DOHH2 (cell line): ENCODE measurements around the gene ANKRD33B.

Experiments used
- H3F3A ChIP-seq: fragments of 200-600 bp; sonication (generic), shearing (Covaris generic); 2 replicates; pipeline ENCODE4 v1.6.0; 2016; ENCODE audit warnings: antibody characterized with exemption, mild to moderate bottlenecking; ENCODE audit not compliant: control insufficient read depth, insufficient read depth
- H3K27ac ChIP-seq: fragments of 200-600 bp; sonication (generic); 2 replicates; pipeline ENCODE4 v1.5.1; 2014; ENCODE audit warnings: low read depth, mild to moderate bottlenecking, low read length, moderate library complexity
- H3K27me3 ChIP-seq: fragments of 200-600 bp; sonication (generic); 2 replicates; pipeline ENCODE4 v1.6.1; 2014; ENCODE audit warnings: mild to moderate bottlenecking, low read length, mixed read lengths; ENCODE audit not compliant: control insufficient read depth
- H3K36me3 ChIP-seq: fragments of 200-600 bp; sonication (generic); 2 replicates; pipeline ENCODE4 v1.6.1; 2014; ENCODE audit warnings: mild to moderate bottlenecking, low read length, moderate library complexity, mixed read lengths; ENCODE audit not compliant: control insufficient read depth
- H3K4me1 ChIP-seq: fragments of 200-600 bp; sonication (generic); 2 replicates; pipeline ENCODE4 v1.6.1; 2014; ENCODE audit warnings: mild to moderate bottlenecking, low read length, mixed read lengths; ENCODE audit not compliant: control insufficient read depth
- H3K4me2 ChIP-seq: fragments of 200-600 bp; sonication (generic); 2 replicates; pipeline ENCODE4 v1.6.0; 2014; ENCODE audit warnings: mild to moderate bottlenecking, low read length, moderate library complexity
- H3K4me3 ChIP-seq: fragments of 200-600 bp; sonication (generic); 2 replicates; pipeline ENCODE4 v1.5.1; 2014; ENCODE audit warnings: mild to moderate bottlenecking, low read length, mixed read lengths
- H3K79me2 ChIP-seq: fragments of 200-600 bp; sonication (generic); 2 replicates; pipeline ENCODE4 v1.6.1; 2014; ENCODE audit warnings: mild to moderate bottlenecking, low read length, mixed read lengths; ENCODE audit not compliant: control insufficient read depth
- H3K9me2 ChIP-seq: fragments of 200-600 bp; sonication (generic); replicated peaks from 2 replicates; pipeline ENCODE4 v1.6.1; 2014; ENCODE audit warnings: mild to moderate bottlenecking, low read length, mixed read lengths; ENCODE audit not compliant: control insufficient read depth
- H3K9me3 ChIP-seq: fragments of 200-600 bp; sonication (generic); 2 replicates; pipeline ENCODE4 v1.6.1; 2014; ENCODE audit warnings: antibody characterized with exemption, low read length, mixed read lengths; ENCODE audit not compliant: control insufficient read depth, insufficient read depth
- H4K20me1 ChIP-seq: fragments of 200-600 bp; sonication (generic); 2 replicates; pipeline ENCODE4 v1.6.0; 2014; ENCODE audit warnings: low read depth, mild to moderate bottlenecking, antibody characterized with exemption, low read length, moderate library complexity; ENCODE audit not compliant: control insufficient read depth, insufficient read depth
- CTCF ChIP-seq: fragments of 200-600 bp; sonication (generic); IDR thresholded peaks from one replicate; pipeline ENCODE4 v1.5.1; 2014; ENCODE audit warnings: antibody characterized with exemption, mild to moderate bottlenecking, low read depth, low read length; ENCODE audit not compliant: poor library complexity, severe bottlenecking
- EZH2phosphoT487 ChIP-seq: fragments of 200-600 bp; sonication (generic); IDR thresholded peaks from 2 replicates; pipeline ENCODE4 v1.6.1; 2017; ENCODE audit warnings: borderline replicate concordance, mild to moderate bottlenecking, antibody characterized with exemption, low read length, moderate library complexity, mixed read lengths

Gene ANKRD33B

GRCh38 chr5:10660720-10661387 lies 97.0 kb downstream of the ANKRD33B start:
- no peak overlapping the region for H3K27ac ChIP-seq
- H4K20me1 ChIP-seq: no peaks in the 10 kb centered on the region
- TF ChIP-seq CTCF: no peak
- TF ChIP-seq EZH2phosphoT487: no peak
- H3K4me3 ChIP-seq: no peak overlapping the region
- no peaks in the 10 kb centered on the region for H3K9me3 ChIP-seq
- H3K9me2 ChIP-seq: no peaks in the 10 kb centered on the region
- no peaks in the 10 kb centered on the region for H3F3A ChIP-seq
- no peaks in the 10 kb centered on the region for H3K36me3 ChIP-seq
- no peak overlapping the region for H3K4me2 ChIP-seq
- no peaks in the 10 kb centered on the region for H3K79me2 ChIP-seq
- H3K27me3 ChIP-seq: no peaks in the 10 kb centered on the region
- H3K4me1 ChIP-seq: no peaks in the 10 kb centered on the region

GRCh38 chr5:10661401-10661800 lies 97.5 kb downstream of the ANKRD33B start:
- no peaks in the 10 kb centered on the region for H4K20me1 ChIP-seq
- H3K27ac ChIP-seq: no peak overlapping the region
- no peaks in the 10 kb centered on the region for H3K4me1 ChIP-seq
- H3K27me3 ChIP-seq: no peaks in the 10 kb centered on the region
- no peak overlapping the region for H3K4me2 ChIP-seq
- H3K9me3 ChIP-seq: no peaks in the 10 kb centered on the region
- H3K36me3 ChIP-seq: no peaks in the 10 kb centered on the region
- H3K79me2 ChIP-seq: no peaks in the 10 kb centered on the region
- H3K9me2 ChIP-seq: no peaks in the 10 kb centered on the region
- H3F3A ChIP-seq: no peaks in the 10 kb centered on the region
- no peak overlapping the region for H3K4me3 ChIP-seq
- TF ChIP-seq EZH2phosphoT487 (no peak), CTCF (no peak)

GRCh38 chr5:10662083-10662482 lies 98.2 kb downstream of the ANKRD33B start:
- Histone ChIP-seq H3K36me3 (no peaks in the 10 kb centered on the region), H3K9me3 (no peaks in the 10 kb centered on the region), H4K20me1 (no peaks in the 10 kb centered on the region), H3K4me1 (no peaks in the 10 kb centered on the region), H3K27me3 (no peaks in the 10 kb centered on the region), H3K27ac (no peak overlapping the region), H3K79me2 (no peaks in the 10 kb centered on the region), H3F3A (no peaks in the 10 kb centered on the region), H3K9me2 (no peaks in the 10 kb centered on the region), H3K4me2 (no peak overlapping the region), H3K4me3 (no peak overlapping the region)
- TF ChIP-seq CTCF (no peak), EZH2phosphoT487 (no peak)
